ENCODE data around the gene UGT1A9.
"Not testable (repeated sequence)": the region's sequence is repeated elsewhere in the genome, so short reads cannot be mapped to it uniquely, and the experiment has no call there.

Gene UGT1A9

DNA sequence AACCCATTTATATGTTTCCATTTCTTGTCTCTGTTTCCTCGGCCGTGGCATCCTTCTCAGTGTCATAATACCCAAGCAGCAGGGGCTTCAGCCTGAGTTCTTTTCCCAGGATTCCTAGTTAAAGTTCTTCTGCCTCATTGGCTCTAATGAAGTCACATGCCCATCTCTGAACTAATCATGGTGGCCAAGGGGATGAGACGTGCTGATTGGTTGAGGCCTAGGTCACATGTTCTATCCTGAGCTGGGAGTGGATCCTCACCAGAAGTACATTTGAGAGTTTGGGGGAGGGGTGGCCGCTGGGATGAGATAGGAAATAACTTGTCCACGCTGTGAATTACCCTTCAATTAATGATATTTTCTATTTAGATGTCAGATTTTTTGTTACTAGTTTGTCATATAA lies 37.2 kb downstream of the UGT1A9 start:
- DNase-seq (ENCODE audit: low spot score), result no peak
- Mint-ChIP-seq H3K27ac (no peak overlapping the region), H3K4me1 (ENCODE audit: low read depth) (peaks cover 7% of the 10 kb centered on the region), H3K9me3 (no peaks in the 10 kb centered on the region), H3K4me3 (no peak overlapping the region), H3K27me3 (ENCODE audit: low read depth) (peaks cover 20% of the 10 kb centered on the region), H3K36me3 (ENCODE audit: low read depth) (no peaks in the 10 kb centered on the region)

DNA sequence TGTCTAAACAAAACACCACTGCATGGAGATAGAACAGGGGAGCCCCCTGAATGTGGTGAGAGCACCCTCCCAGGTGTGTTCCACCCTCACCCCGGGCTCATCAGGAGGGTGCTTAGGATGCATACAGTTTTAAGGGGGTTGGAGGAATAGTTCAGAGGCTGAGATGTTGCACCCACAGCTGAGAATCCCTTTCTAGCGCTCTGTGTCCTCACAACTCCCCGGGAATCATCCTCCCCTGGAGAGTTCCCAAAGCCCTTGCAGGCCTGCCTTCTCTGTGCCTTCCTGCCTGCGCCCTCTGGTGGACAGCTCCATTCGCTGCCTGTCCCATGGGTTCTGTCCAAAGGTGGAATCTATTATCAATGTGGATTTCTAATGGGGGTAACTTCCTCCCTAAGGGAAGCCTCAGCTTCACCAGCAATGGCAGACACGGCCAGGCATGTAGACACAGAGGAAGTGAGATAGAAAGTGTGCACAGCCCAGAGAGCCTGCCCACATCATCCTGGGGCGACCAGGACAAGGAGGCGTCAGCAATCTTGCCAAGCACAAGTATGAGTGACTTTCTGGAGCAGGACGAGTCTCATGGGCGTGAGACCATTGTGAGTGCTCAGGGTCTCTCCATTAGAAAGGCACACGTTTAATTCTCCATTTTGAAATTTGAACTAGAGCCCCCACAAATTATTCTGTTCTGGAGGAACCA lies 39.8 kb downstream of the UGT1A9 start:
- Mint-ChIP-seq H3K9me3 (no peaks in the 10 kb centered on the region), H3K27ac (no peak overlapping the region), H3K27me3 (ENCODE audit: low read depth) (peaks cover 21% of the 10 kb centered on the region), H3K4me3 (no peak overlapping the region), H3K36me3 (ENCODE audit: low read depth) (no peaks in the 10 kb centered on the region), H3K4me1 (ENCODE audit: low read depth) (peaks cover 10% of the 10 kb centered on the region)
- peak; percentile 33 for DNase-seq (ENCODE audit: low spot score)

DNA sequence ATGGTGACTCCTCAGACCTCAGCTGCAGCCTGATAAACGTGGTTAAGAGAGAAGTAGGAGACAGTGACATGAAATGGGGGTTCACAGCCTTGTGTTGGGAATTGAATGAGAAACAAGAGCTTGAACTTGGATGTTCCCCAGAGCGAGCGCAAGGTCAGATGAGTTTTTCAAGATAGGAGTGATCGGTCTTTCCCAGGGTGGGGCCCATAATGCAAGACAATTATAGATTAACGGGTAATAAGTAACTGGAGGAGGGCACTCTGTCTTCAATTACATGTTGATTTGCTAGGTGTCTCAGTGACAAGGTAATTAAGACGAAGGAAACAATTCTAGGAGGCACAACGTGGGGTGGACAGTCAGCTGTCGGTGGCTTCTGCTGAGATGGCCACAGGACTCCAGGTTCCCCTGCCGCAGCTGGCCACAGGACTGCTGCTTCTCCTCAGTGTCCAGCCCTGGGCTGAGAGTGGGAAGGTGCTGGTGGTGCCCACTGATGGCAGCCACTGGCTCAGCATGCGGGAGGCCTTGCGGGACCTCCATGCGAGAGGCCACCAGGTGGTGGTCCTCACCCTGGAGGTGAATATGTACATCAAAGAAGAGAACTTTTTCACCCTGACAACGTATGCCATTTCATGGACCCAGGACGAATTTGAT lies 41.0 kb downstream of the UGT1A9 start, which contains the start of gene UGT1A5:
TSS of gene UGT1A5 (plus strand) at position 297 of the 651 bp plus-strand sequence. CDS start at position 382, 85 bp downstream.
- H3K36me3 Mint-ChIP-seq (ENCODE audit: low read depth), result no peaks in the 10 kb centered on the region
- peaks cover 10% of the 10 kb centered on the region for H3K4me1 Mint-ChIP-seq (ENCODE audit: low read depth)
- no peak within 1 kb of the TSS for H3K27ac Mint-ChIP-seq
- no peak within 1 kb of the TSS for H3K4me3 Mint-ChIP-seq
- peaks cover 21% of the 10 kb centered on the region for H3K27me3 Mint-ChIP-seq (ENCODE audit: low read depth)
- no peak for DNase-seq (ENCODE audit: low spot score)
- no peaks in the 10 kb centered on the region for H3K9me3 Mint-ChIP-seq

DNA sequence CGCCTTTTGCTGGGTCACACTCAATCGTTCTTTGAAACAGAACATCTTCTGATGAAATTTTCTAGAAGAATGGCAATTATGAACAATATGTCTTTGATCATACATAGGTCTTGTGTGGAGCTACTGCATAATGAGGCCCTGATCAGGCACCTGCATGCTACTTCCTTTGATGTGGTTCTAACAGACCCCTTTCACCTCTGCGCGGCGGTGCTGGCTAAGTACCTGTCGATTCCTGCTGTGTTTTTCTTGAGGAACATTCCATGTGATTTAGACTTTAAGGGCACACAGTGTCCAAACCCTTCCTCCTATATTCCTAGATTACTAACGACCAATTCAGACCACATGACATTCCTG lies 41.5 kb downstream of the UGT1A9 start:
- Mint-ChIP-seq H3K4me3 (no peak overlapping the region), H3K4me1 (ENCODE audit: low read depth) (peaks cover 10% of the 10 kb centered on the region), H3K36me3 (ENCODE audit: low read depth) (no peaks in the 10 kb centered on the region), H3K9me3 (no peaks in the 10 kb centered on the region), H3K27me3 (ENCODE audit: low read depth) (peaks cover 21% of the 10 kb centered on the region), H3K27ac (no peak overlapping the region)
- no peak for DNase-seq (ENCODE audit: low spot score)

DNA sequence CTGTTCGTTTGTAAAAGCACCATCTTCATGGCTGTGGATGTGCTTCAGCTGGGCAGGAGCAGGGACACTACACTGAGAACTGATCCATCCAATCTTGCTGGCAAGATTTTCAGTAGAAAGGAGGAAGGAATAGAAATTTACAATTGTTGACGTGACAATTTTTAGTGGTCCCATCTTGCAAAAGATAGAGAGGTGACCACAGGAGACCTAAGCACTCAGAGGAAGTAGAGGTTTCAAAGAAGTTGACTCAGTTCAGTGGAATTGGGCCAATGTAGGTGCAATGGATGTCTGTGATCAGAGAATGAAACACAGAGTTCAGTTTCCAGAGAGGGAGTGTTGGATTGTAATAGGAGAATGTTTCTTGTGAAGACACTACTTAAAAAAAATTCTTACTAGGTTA lies 42.4 kb downstream of the UGT1A9 start:
- Mint-ChIP-seq H3K4me1 (ENCODE audit: low read depth) (peaks cover 10% of the 10 kb centered on the region), H3K36me3 (ENCODE audit: low read depth) (no peaks in the 10 kb centered on the region), H3K4me3 (no peak overlapping the region), H3K27me3 (ENCODE audit: low read depth) (peaks cover 19% of the 10 kb centered on the region), H3K9me3 (no peaks in the 10 kb centered on the region), H3K27ac (no peak overlapping the region)
- DNase-seq (ENCODE audit: low spot score), result no peak

DNA sequence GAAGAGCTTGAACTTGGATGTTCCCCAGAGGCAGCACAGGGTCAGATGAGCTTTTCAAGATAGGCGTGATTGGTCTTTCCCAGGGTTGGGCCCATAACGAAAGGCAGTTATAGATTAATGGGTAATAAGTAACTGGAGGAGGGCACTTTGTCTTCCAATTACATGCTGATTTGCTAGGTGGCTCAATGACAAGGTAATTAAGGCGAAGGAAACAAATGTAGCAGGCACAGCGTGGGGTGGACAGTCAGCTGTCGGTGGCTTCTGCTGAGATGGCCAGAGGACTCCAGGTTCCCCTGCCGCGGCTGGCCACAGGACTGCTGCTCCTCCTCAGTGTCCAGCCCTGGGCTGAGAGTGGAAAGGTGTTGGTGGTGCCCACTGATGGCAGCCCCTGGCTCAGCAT lies 46.9 kb downstream of the UGT1A9 start, which contains the start of gene UGT1A4:
TSS of gene UGT1A4 (plus strand) at position 185 of the 400 bp plus-strand sequence. CDS start at position 270, 85 bp downstream.
- Mint-ChIP-seq H3K27ac (no peak within 1 kb of the TSS), H3K4me3 (no peak within 1 kb of the TSS), H3K4me1 (ENCODE audit: low read depth) (peaks cover 10% of the 10 kb centered on the region), H3K27me3 (ENCODE audit: low read depth) (peaks cover 13% of the 10 kb centered on the region), H3K9me3 (no peaks in the 10 kb centered on the region), H3K36me3 (ENCODE audit: low read depth) (no peaks in the 10 kb centered on the region)
- no peak for DNase-seq (ENCODE audit: low spot score)

DNA sequence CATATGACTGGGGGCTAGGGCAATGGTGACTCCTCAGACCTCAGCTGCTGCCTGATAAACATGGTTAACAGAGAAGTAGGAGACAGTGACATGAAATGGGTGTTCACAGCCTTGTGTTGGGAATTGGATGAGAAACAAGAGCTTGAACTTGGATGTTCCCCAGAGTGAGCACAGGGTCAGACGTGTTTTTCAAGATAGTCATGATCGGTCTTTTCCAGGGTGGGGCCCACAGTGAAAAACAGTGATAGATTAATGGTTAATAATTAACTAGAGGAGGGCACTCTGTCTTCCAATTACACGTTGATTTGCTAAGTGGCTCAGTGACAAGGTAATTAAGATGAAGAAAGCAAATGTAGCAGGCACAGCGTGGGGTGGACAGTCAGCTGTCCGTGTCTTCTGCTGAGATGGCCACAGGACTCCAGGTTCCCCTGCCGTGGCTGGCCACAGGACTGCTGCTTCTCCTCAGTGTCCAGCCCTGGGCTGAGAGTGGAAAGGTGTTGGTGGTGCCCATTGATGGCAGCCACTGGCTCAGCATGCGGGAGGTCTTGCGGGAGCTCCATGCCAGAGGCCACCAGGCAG lies 57.1 kb downstream of the UGT1A9 start, which contains the start of gene UGT1A3:
TSS of gene UGT1A3 (plus strand) at position 320 of the 579 bp plus-strand sequence. CDS start at position 405, 85 bp downstream.
- Mint-ChIP-seq H3K27ac (no peak within 1 kb of the TSS), H3K9me3 (no peaks in the 10 kb centered on the region), H3K4me1 (ENCODE audit: low read depth) (no peaks in the 10 kb centered on the region), H3K4me3 (no peak within 1 kb of the TSS), H3K27me3 (ENCODE audit: low read depth) (no peaks in the 10 kb centered on the region), H3K36me3 (ENCODE audit: low read depth) (no peaks in the 10 kb centered on the region)
- DNase-seq (ENCODE audit: low spot score), result no peak

DNA sequence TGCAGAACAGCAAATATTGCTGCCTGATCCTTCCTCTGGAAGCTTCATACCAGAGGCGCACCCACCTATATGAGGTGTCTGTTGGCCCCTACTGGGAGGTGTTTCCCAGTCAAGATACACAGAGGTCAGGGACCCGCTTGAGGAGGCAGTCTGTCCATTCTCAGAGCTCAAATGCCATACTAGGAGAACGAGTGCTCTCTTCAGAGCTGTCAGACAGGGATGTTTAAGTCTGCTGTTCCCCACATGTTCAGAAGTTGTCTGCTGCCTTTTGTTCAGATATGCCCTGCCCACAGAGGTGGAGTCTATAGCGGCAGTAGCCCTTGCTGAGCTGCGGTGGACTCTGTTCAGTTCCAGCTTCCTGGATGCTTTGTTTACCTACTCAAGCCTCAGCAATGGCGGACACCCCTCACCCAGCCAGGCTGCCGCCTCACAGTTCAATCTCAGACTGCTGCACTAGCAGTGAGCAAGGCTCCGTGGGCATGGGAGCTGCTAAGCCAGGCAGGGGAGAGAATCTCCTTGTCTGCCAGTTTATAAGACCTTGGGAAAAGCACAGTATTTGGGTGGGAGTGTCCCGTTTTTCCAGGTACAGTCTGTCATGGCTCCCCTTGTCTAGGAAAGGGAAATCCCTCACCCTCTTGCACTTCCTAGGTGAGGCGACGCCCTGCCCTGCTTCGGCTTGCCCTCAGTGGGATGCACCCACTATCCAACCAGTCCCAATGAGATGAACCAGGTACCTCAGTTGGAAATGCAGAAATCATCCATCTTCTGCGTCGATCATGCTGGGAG lies 65.4 kb downstream of the UGT1A9 start:
- not testable (repeated sequence) for DNase-seq (ENCODE audit: low spot score)

DNA sequence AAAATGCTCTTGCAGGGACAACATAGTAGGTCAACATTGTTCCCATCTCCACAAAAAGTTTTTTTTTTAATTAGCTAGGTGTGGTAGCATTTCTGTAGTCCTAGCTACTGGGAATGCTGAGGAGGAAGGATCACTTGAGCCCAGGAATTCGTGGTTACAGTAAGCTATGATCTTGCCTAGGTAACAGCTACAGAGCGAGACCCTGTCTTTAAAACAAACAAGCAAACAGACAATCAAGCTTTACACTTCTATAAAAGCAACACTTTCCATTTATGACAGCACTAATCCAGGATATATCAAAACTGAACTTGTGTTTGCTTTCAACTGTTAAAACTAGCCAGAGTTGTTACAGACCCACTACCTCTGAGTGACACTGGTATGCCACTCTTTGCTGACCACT lies 69.2 kb downstream of the UGT1A9 start:
- Mint-ChIP-seq H3K27me3 (ENCODE audit: low read depth) (no peaks in the 10 kb centered on the region), H3K36me3 (ENCODE audit: low read depth) (no peaks in the 10 kb centered on the region), H3K9me3 (no peaks in the 10 kb centered on the region), H3K4me3 (no peak overlapping the region), H3K27ac (no peak overlapping the region), H3K4me1 (ENCODE audit: low read depth) (no peaks in the 10 kb centered on the region)
- DNase-seq (ENCODE audit: low spot score), result no peak

More for the DNA sequence above, 65.4 kb downstream of the UGT1A9 start:
- H3K27me3 Mint-ChIP-seq (ENCODE audit: low read depth); H3K4me1 Mint-ChIP-seq (ENCODE audit: low read depth); H3K9me3 Mint-ChIP-seq; H3K36me3 Mint-ChIP-seq (ENCODE audit: low read depth); H3K27ac Mint-ChIP-seq; H3K4me3 Mint-ChIP-seq: not testable (repeated sequence)

DNA sequence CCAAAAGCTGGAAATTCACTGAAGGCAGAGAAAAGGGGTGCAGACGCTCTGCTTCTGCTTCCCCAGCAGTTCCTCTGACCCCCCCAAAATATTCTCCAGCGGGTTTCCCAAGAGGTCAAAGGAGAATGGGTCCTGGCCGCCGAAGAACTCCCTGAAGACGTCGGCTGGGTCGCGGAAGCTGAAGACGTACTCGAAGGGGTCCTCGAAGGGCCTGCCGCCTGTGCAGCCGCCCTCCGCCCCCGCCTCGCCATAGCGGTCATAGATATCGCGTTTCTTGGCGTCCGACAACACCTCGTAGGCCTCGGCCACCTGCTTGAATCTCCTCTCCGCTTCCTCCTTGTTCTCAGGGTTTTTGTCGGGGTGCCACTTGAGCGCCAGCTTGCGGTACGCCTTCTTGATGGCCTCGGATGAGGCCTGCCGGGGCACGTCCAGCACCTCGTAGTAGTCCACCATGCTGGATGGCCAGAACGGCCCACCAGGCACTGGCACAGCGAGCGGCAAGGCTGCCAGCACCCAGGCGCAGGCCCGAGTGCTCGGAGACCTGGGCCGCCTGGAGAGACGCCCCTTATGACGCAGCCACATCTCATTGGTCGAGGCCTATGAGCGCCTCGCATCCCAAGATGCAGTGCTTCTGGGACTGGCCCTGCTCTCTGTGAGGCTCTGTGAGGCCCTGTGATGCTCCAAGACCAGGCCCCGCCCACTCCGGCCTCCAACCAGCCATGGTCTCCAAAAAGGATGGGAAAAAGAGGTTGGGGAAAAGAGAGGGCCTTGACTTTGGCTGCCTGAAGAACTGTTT lies 72.0 kb downstream of the UGT1A9 start:
- DNase-seq (ENCODE audit: low spot score), result no peak
- Mint-ChIP-seq H3K27ac (no peak overlapping the region), H3K36me3 (ENCODE audit: low read depth) (no peaks in the 10 kb centered on the region), H3K4me1 (ENCODE audit: low read depth) (no peaks in the 10 kb centered on the region), H3K9me3 (no peaks in the 10 kb centered on the region), H3K27me3 (ENCODE audit: low read depth) (no peaks in the 10 kb centered on the region), H3K4me3 (no peak overlapping the region)

DNA sequence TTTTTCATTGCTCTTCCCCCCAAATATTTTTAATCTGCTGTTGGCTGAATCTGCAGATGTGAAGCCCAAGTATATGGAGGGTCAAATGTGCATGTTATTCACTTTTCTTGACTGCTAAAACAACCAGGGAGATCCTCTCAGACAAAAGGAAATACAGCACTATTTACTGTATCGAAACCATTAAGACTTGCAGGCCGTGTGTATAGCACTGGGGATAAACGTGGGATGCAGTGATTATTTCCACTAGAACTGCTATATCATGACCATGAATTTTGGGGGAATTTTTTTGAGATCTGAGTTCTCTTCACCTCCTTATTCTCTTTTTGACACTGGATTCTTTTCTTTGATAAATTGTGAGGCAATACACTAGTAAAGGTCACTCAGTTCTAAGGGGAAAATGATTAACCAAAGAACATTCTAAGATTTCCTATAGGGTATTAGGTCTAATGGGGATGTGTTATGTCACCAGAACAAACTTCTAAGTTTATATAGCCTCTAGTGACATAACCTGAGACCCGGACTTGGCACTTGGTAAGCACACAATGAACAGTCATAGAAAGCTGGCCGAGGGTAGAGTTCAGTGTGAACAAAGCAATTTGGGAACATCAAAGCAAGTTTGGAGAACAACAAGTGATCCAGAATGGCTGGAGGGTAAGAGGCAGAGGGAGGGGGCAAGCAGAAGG lies 73.5 kb downstream of the UGT1A9 start:
- Mint-ChIP-seq H3K4me1 (ENCODE audit: low read depth) (no peaks in the 10 kb centered on the region), H3K27me3 (ENCODE audit: low read depth) (no peaks in the 10 kb centered on the region), H3K27ac (no peak overlapping the region), H3K9me3 (peaks cover 8% of the 10 kb centered on the region), H3K36me3 (ENCODE audit: low read depth) (no peaks in the 10 kb centered on the region), H3K4me3 (no peak overlapping the region)
- DNase-seq (ENCODE audit: low spot score), result no peak

DNA sequence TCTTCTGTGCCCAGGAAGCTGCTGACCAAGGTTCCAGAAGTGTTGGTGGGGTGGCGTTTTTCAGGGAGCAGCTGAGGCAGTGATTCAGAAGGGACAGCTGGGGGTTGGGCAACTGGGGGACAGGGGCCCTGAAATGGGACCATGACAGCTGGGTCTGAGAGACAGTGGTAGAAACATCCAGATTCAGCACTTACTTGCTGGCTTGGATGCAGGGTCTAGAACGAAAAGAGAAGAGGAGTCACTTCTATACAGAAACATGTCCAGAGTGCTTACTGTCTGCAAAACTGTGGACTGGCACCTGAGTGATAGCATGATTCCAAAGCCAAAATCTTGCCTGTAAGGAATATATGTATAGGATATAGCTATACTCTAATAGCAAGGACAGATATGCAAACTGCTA lies 74.1 kb downstream of the UGT1A9 start:
- not testable (repeated sequence) for H3K9me3 Mint-ChIP-seq; H3K27ac Mint-ChIP-seq; H3K4me1 Mint-ChIP-seq (ENCODE audit: low read depth); H3K4me3 Mint-ChIP-seq; H3K36me3 Mint-ChIP-seq (ENCODE audit: low read depth); DNase-seq (ENCODE audit: low spot score); H3K27me3 Mint-ChIP-seq (ENCODE audit: low read depth)
